Upper lobe of left lung (tissue), 6 donors: ENCODE data around the gene RTL9. TPM values are rescaled to one million over a fixed set of nuclear protein-coding genes. Genes with fewer than 3 reads are reported as not detected.

ENCODE experiments used
- ATAC-seq, 2 donors: fragments of 200-7000 bp; cut with Tn5 transposase; one replicate each; pipeline ENCODE4 v1.9.1; 2022; ENCODE audit warnings: mild to moderate bottlenecking in 2 of 2, moderate library complexity in 2 of 2; ENCODE audit not compliant: low FRiP score in 2 of 2
- DNase-seq, 2 donors: peaks; one replicate each; pipeline ENCODE4 v3.0.0-alpha.2; 2019 to 2020
- H3K27ac ChIP-seq, 4 donors: fragments of 200-600 bp; sonication (generic); one replicate each; pipeline ENCODE4 v1.5.1; 2016 to 2019
- H3K27me3 ChIP-seq, 4 donors: fragments of 200-600 bp; sonication (generic); one replicate each; pipeline ENCODE4 v1.5.1; 2017 to 2019
- H3K36me3 ChIP-seq, 4 donors: fragments of 200-600 bp; sonication (generic); one replicate each; pipeline ENCODE4 v1.5.1; 2016 to 2019
- H3K4me1 ChIP-seq, 4 donors: fragments of 200-600 bp; sonication (generic); one replicate each; pipeline ENCODE4 v1.5.1; 2018 to 2019
- H3K4me3 ChIP-seq, 4 donors: fragments of 200-600 bp; sonication (generic); one replicate each; pipeline ENCODE4 v1.5.1; 2017 to 2019; ENCODE audit warnings: mild to moderate bottlenecking in 2 of 4, moderate library complexity in 1 of 4
- H3K9me3 ChIP-seq, 4 donors: fragments of 200-600 bp; sonication (generic); one replicate each; pipeline ENCODE4 v1.5.1; 2018 to 2019
- CTCF ChIP-seq, 6 experiments: fragments of 450-650 bp in 4 of 6; fragments of 200-600 bp in 2 of 6; sonication (generic) in 2 of 6; IDR thresholded peaks; one replicate each; pipeline ENCODE4 v1.5.1; 2016 to 2019; ENCODE audit warnings: antibody characterized with exemption in 6 of 6
- EP300 ChIP-seq, 4 donors: sonication (generic); formaldehyde crosslinking; IDR thresholded peaks; one replicate each; pipeline ENCODE4 v1.5.1; 2017; ENCODE audit warnings: antibody characterized with exemption in 4 of 4, control low read depth in 2 of 4
- POLR2A ChIP-seq, 4 donors: fragments of 450-650 bp; IDR thresholded peaks; one replicate each; pipeline ENCODE4 v1.5.1; 2016 to 2017; ENCODE audit warnings: antibody characterized with exemption in 4 of 4, mild to moderate bottlenecking in 2 of 4
- POLR2AphosphoS5 ChIP-seq, 2 donors: sonication (generic); formaldehyde crosslinking; IDR thresholded peaks; one replicate each; pipeline ENCODE4 v1.5.1; 2017; ENCODE audit warnings: antibody characterized with exemption in 2 of 2
- WGBS, 2 donors: methylation state at CpG; one replicate each; pipeline ENCODE4 v1.1.5; 2017 to 2018; 5-methylcytosine and 5-hydroxymethylcytosine counted together
- small RNA-seq, 4 donors: library from RNA; depleted of rRNA; stranded (forward); fragments of <200 nt; gene quantifications; one replicate each; pipeline ENCODE3, GENCODE V24; 2016
- total RNA-seq, 6 donors: library from RNA; depleted of rRNA in 4 of 6; stranded (reverse); fragments of >200 nt in 4 of 6; gene quantifications; one replicate each; pipeline versions ENCODE4 v1.1.0 to v1.2.1, GENCODE V29; 2016 to 2021
- donor health status: DM: no; HTN: no; CAD: no; lungs with moderate emphysema.
- donor health status: DM: no; HTN: yes; CAD: no; lungs with severe emphysema.

Gene RTL9
- total RNA-seq, 6 donors from 2014 or later: under 0.01 to 0.51 (median 0.18) TPM; not detected in 2

- no peak overlapping the region for H3K4me3 ChIP-seq
- no peaks in the 10 kb centered on the region for H3K27me3 ChIP-seq
- no peaks in the 10 kb centered on the region for H3K9me3 ChIP-seq
- ATAC-seq: no peak
- no peaks in the 10 kb centered on the region for H3K36me3 ChIP-seq
- TF ChIP-seq EP300 (IDR thresholded peaks at IDR 0.05): no peak
- 69 to 86% methylated on average over 4 of the region's 4 CpGs for WGBS, 2 donors
- H3K4me1 ChIP-seq: no peaks in the 10 kb centered on the region
- H3K27ac ChIP-seq: no peak overlapping the region
- no peak for DNase-seq
These were observed 48.2 kb downstream of the RTL9 start for GRCh38 chrX:110406822-110407221.

DNA sequence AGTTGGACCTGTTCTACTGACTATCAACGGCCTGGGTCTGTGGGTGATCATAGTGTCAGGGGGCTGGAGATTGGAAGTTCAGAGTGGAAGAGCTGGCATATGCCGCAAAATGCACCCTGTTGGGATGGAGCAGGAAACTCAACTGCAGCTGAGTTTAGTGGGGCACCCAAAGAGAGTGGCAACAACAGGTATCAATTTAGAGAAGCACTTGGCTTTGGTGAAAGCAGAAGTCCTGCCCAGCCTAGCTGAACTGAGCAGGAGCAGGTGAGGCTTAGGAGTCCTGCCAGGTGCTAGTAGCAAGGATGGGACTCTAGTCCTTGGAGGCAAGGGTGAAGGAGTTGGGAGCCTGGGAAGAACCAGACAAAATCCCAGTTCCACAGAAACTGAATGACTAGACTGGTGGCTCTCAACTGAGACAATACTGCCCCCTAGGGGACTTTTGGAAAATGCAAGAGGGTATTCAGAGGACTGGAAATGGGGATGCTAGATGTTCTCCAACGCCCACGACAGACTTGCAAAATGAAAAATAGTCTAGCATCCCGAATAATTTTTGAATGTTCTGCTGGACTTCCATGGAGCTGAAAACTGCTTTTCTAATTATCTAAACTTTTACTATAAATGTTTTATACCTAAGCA is 49.4 kb downstream of the RTL9 start:
- Histone ChIP-seq H3K27me3 (no peaks in the 10 kb centered on the region), H3K36me3 (no peaks in the 10 kb centered on the region), H3K27ac (no peak overlapping the region), H3K9me3 (no peaks in the 10 kb centered on the region), H3K4me3 (no peak overlapping the region), H3K4me1 (peaks cover 0 to 3% (median 0%) of the 10 kb centered on the region in 4 donors)
- DNase-seq (no peak), ATAC-seq (peak in 1 of 2 donors; percentile 73)
- 8 to 37% methylated on average over 3 to 5 of the region's 5 CpGs for WGBS, 2 donors
- TF ChIP-seq POLR2AphosphoS5 (IDR thresholded peaks at IDR 0.05) (no peak), POLR2A (IDR thresholded peaks at IDR 0.05) (no peak), EP300 (IDR thresholded peaks at IDR 0.05) (no peak), CTCF (IDR thresholded peaks at IDR 0.05) (peak; percentile 40 to 79 (median 64))

Small RNA genes lying within 50 kb of the gene (small RNA-seq; reads per million reads assigned to genes)
- gene GNG5P2: 0 reads per million in 4 donors

Other genes starting within 250 kb of the RTL9 start
- gene AMMECR1, start 40.8 kb upstream of the RTL9 start, total RNA-seq: 10 to 100 TPM in 1 of 6 donors, 1 to 10 TPM in 5; 1.4 to 20.1 (median 8.0) TPM